K562 (cell line): ENCODE data around the gene CCNY. TPM values are rescaled to one million over a fixed set of nuclear protein-coding genes. Genes with fewer than 3 reads are reported as not detected.

ENCODE experiments used
- ATAC-seq: fragments of 200-7000 bp; cut with Tn5 transposase; 3 replicates; pipeline ENCODE4 v1.9.1; 2020; ENCODE audit warnings: moderate library complexity
- BruUV-seq: library from RNA; stranded (reverse); fragments of 400-500 nt; replicated peaks from 2 replicates; lab custom pipeline; 2021; lab: Mats Ljungman, UMichigan
- CTCF ChIA-PET: fragments of 300-600 bp; formaldehyde crosslinking; extraction: SDS; loops from one replicate; lab custom pipeline; 2021; ENCODE audit warnings: low intra/inter-chr PET ratio; lab: Yijun Ruan, JAX
- POLR2A ChIA-PET: fragments of 300-600, 350-650 bp; sonication (Branson Sonifier 250); formaldehyde crosslinking; extraction: SDS; loops from one replicate; lab custom pipeline; 2021; ENCODE audit warnings: antibody characterized with exemption, inconsistent platforms; lab: Yijun Ruan, JAX
- DNase-seq, 4 experiments: peaks; one replicate each; pipeline versions ENCODE4 v3.0.0 to v3.0.0-alpha.2; 2011 to 2018; ENCODE audit warnings: low spot score in 3 of 4, mixed read lengths in 3 of 4; ENCODE audit errors: extremely low read depth in 1 of 4
- FAIRE-seq: peaks from 2 replicates; lab custom pipeline; 2011; peaks lifted over from hg19 to GRCh38; lab: Jason Lieb, UNC
- H2AFZ ChIP-seq: 2 replicates; pipeline ENCODE4 v1.6.0; 2011; ENCODE audit warnings: low read depth, low read length, control low read depth, inconsistent platforms
- H3K27ac ChIP-seq: fragments of 200-600 bp; 3 replicates; pipeline ENCODE4 v1.8.0; 2011; ENCODE audit warnings: low read depth, mild to moderate bottlenecking, control low read depth, inconsistent platforms, low read length, moderate library complexity, mixed read lengths; ENCODE audit errors: extremely low read depth
- H3K27me3 ChIP-seq, 2 experiments: fragments of 300-600 bp in 1 of 2; 2 replicates in 1 of 2; 3 replicates in 1 of 2; pipeline versions ENCODE4 v1.6.0 to v1.8.0; 2011; ENCODE audit warnings: inconsistent platforms in 2 of 2, low read length in 2 of 2, mild to moderate bottlenecking in 1 of 2, mixed read lengths in 1 of 2, moderate library complexity in 1 of 2; ENCODE audit not compliant: control insufficient read depth in 2 of 2, insufficient read depth in 2 of 2
- H3K36me3 ChIP-seq: fragments of 300-600 bp; 3 replicates; pipeline ENCODE4 v1.8.0; 2011; ENCODE audit warnings: mild to moderate bottlenecking, low read length, inconsistent platforms; ENCODE audit not compliant: control insufficient read depth, insufficient read depth
- H3K4me1 ChIP-seq, 2 experiments: fragments of 200-600 bp in 1 of 2; replicated peaks in 1 of 2; 2 replicates in 1 of 2; 3 replicates in 1 of 2; pipeline versions ENCODE4 v1.5.1 to v1.8.0; 2011; ENCODE audit warnings: inconsistent platforms in 2 of 2, low read length in 2 of 2, mild to moderate bottlenecking in 1 of 2, mixed read lengths in 1 of 2, moderate library complexity in 1 of 2; ENCODE audit not compliant: control insufficient read depth in 2 of 2, insufficient read depth in 2 of 2
- H3K4me2 ChIP-seq: 2 replicates; pipeline ENCODE4 v1.6.1; 2011; ENCODE audit warnings: low read length, control low read depth, inconsistent platforms, mixed read lengths; ENCODE audit not compliant: insufficient read depth
- H3K4me3 ChIP-seq: fragments of 200-600 bp; sonication (generic), shearing (Covaris generic); 2 replicates; pipeline ENCODE4 v1.5.1; 2016; ENCODE audit warnings: control low read depth, inconsistent platforms
- H3K79me2 ChIP-seq: fragments of 200-600 bp; 3 replicates; pipeline ENCODE4 v1.8.0; 2011; ENCODE audit warnings: low read length, inconsistent platforms; ENCODE audit not compliant: control insufficient read depth, insufficient read depth
- H3K9ac ChIP-seq, 2 experiments: 2 replicates each; pipeline versions ENCODE4 v1.6.0 to v1.6.1; 2011; ENCODE audit warnings: low read depth in 2 of 2, low read length in 2 of 2, control low read depth in 1 of 2, inconsistent platforms in 1 of 2, mild to moderate bottlenecking in 1 of 2, mixed read lengths in 1 of 2; ENCODE audit not compliant: insufficient read depth in 1 of 2
- H3K9me1 ChIP-seq: one replicate; pipeline ENCODE4 v1.6.0; 2011; ENCODE audit warnings: inconsistent platforms, mild to moderate bottlenecking, low read length, moderate library complexity; ENCODE audit not compliant: control insufficient read depth, insufficient read depth
- H3K9me3 ChIP-seq: replicated peaks from 2 replicates; pipeline ENCODE4 v1.5.1; 2011; ENCODE audit warnings: low read depth, low read length, inconsistent platforms; ENCODE audit not compliant: control insufficient read depth, insufficient read depth
- H4K20me1 ChIP-seq: replicated peaks from 2 replicates; pipeline ENCODE4 v1.6.1; 2011; ENCODE audit warnings: low read length, inconsistent platforms, mixed read lengths; ENCODE audit not compliant: control insufficient read depth, insufficient read depth
- ETS2 ChIP-seq: IDR thresholded peaks from 2 replicates; pipeline ENCODE4 v1.6.1; 2016; ENCODE audit warnings: borderline replicate concordance, missing genetic modification characterization, mild to moderate bottlenecking, moderate library complexity, missing compliant biosample characterization; ENCODE audit not compliant: poor library complexity, severe bottlenecking
- MAFF ChIP-seq: IDR thresholded peaks from 2 replicates; pipeline ENCODE4 v1.6.1; 2012; ENCODE audit warnings: low read length, improper control_type of control experiment
- MYNN ChIP-seq, 2 experiments: sonication (generic); formaldehyde crosslinking in 1 of 2; IDR thresholded peaks; 2 replicates each; pipeline versions ENCODE4 v1.5.0 to v1.6.1; 2016 to 2020; ENCODE audit warnings: antibody characterized with exemption in 1 of 2, missing genetic modification reagents in 1 of 2
- PHB2 ChIP-seq: fragments of 450-650 bp; IDR thresholded peaks from 2 replicates; pipeline ENCODE4 v1.6.1; 2017; ENCODE audit warnings: low read depth
- PHF20 ChIP-seq: fragments of 450-650 bp; IDR thresholded peaks from 2 replicates; pipeline ENCODE4 v1.6.1; 2018; ENCODE audit not compliant: partially characterized antibody
- SLC30A9 ChIP-seq: fragments of 250-450 bp; sonication (Bioruptor Pico); IDR thresholded peaks from 2 replicates; pipeline ENCODE4 v1.8.0; 2022; ENCODE audit warnings: mild to moderate bottlenecking, moderate library complexity
- SMAD1 ChIP-seq: fragments of 150-350 bp; IDR thresholded peaks from 2 replicates; pipeline ENCODE4 v1.6.1; 2014; ENCODE audit warnings: low read length, low read depth; ENCODE audit not compliant: partially characterized antibody
- SMARCE1 ChIP-seq: fragments of 450-650 bp; IDR thresholded peaks from 2 replicates; pipeline ENCODE4 v1.7.1; 2016; ENCODE audit warnings: mild to moderate bottlenecking
- ZFP36 ChIP-seq: fragments of 150-350 bp; IDR thresholded peaks from 2 replicates; pipeline ENCODE4 v1.6.1; 2018; ENCODE audit warnings: low read length, low read depth; ENCODE audit not compliant: partially characterized antibody
- ZNF133 ChIP-seq: fragments of 250-450 bp; sonication (Bioruptor Pico); IDR thresholded peaks from 2 replicates; pipeline ENCODE4 v1.4.0; 2020; ENCODE audit warnings: mild to moderate bottlenecking
- ZNF436 ChIP-seq: fragments of 250-450, 450-650 bp; sonication (Bioruptor Pico); formaldehyde crosslinking; IDR thresholded peaks from 2 replicates; pipeline ENCODE4 v1.7.0; 2020; ENCODE audit warnings: mild to moderate bottlenecking
- ZNF518B ChIP-seq: fragments of 250-450 bp; sonication (Bioruptor Pico); IDR thresholded peaks from 2 replicates; pipeline ENCODE4 v1.5.0; 2021; ENCODE audit warnings: mild to moderate bottlenecking, moderate library complexity
- WGBS: fragments of 100-300 bp; shearing (Covaris generic); methylation state at CpG from one replicate; pipeline ENCODE4 v1.1.6; 2016; ENCODE audit warnings: low coverage, mixed read lengths; ENCODE audit not compliant: insufficient coverage; ENCODE audit errors: missing lambda C conversion rate; 5-methylcytosine and 5-hydroxymethylcytosine counted together
- in situ Hi-C: fragments of 300-500 bp; cut with MboI; formaldehyde crosslinking; loops from 4 replicates; pipeline ENCODE4 v1.15.0; 2018; ENCODE audit warnings: inconsistent platforms, mixed read lengths
- intact Hi-C: fragments of 100-400 bp; cut with micrococcal nuclease; formaldehyde crosslinking; loops from 2 replicates; pipeline ENCODE4 v1.14.2; 2022
- polyA plus RNA-seq, 8 experiments: library from polyadenylated mRNA; depleted of rRNA in 4 of 8; stranded (reverse) in 5 of 8; unstranded in 3 of 8; fragments of >200 nt; fragmentation: Nextera tagmentation in 2 of 8; fragmentation: Illumina TruSeq in 1 of 8; extraction: Ambion mirVana in 2 of 8; extraction: Trizol in 1 of 8; gene quantifications; 2 replicates each; pipeline versions ENCODE4 v1.2.1 to v1.2.3, GENCODE V29; 2011 to 2014; ENCODE audit warnings: inconsistent platforms in 1 of 8, missing spikeins in 1 of 8
- total RNA-seq, 7 experiments: library from RNA; depleted of rRNA in 6 of 7; stranded (reverse); fragments of >200 nt in 6 of 7; fragmentation: Illumina TruSeq in 2 of 7; extraction: Trizol in 2 of 7; gene quantifications; 2 replicates each; pipeline versions ENCODE4 v1.2.1 to v1.2.3, GENCODE V29; 2011 to 2021; ENCODE audit warnings: low replicate concordance in 1 of 7

The CCNY gene
- total and polyA plus RNA-seq, 9 of the 15 experiments (the other 6 are each of a cell fraction or from before 2014, with no cell fraction given), result 8.4 to 109 (median 38.6) TPM

GRCh38 chr10:35541720-35542119 lies 205.4 kb downstream of the CCNY start:
- ChIA-PET CTCF (no interaction called here), POLR2A (no interaction called here)
- in situ Hi-C loops, result no loop called here
- WGBS, result 100% methylated on average over 1 of the region's 1 CpG
- Histone ChIP-seq H3K9ac (no peak overlapping the region), H3K27me3 (no peaks in the 10 kb centered on the region), H3K36me3 (peaks cover 43% of the 10 kb centered on the region), H3K4me1 (peaks cover 0 to 6% of the 10 kb centered on the region in 2 experiments; a peak in 3 of 5 replicates), H3K4me2 (no peak overlapping the region), H3K9me1 (no peaks in the 10 kb centered on the region), H2AFZ (no peak overlapping the region), H3K4me3 (no peak overlapping the region), H3K27ac (no peak overlapping the region), H3K9me3 (no peaks in the 10 kb centered on the region; the same call in 1 of the 2 replicates), H3K79me2 (peaks cover 18% of the 10 kb centered on the region; the same call in 2 of the 3 replicates), H4K20me1 (no peaks in the 10 kb centered on the region)
- TF ChIP-seq SMARCE1, result no peak
- no peak for TF ChIP-seq ZNF436 (CRISPR knock-in tag)
- TF ChIP-seq PHB2, result no peak
- no peak for TF ChIP-seq MYNN (IDR thresholded peaks at IDR 0.05)
- no peak for TF ChIP-seq MYNN (CRISPR knock-in tag; IDR thresholded peaks at IDR 0.05)
- TF ChIP-seq SMAD1, result no peak
- TF ChIP-seq ETS2, result no peak
- TF ChIP-seq ZNF518B (CRISPR knock-in tag), result no peak
- TF ChIP-seq PHF20, result no peak
- TF ChIP-seq ZNF133 (CRISPR knock-in tag), result no peak
- TF ChIP-seq ZFP36, result no peak
- no peak for TF ChIP-seq MAFF
- TF ChIP-seq SLC30A9 (CRISPR knock-in tag), result no peak
- intact Hi-C loops, result loop anchor here (5.0 kb wide), 1 partner anchor 164 kb away; no protein-coding TSS in a partner anchor
- no peak for DNase-seq
- no peak for FAIRE-seq
- BruUV-seq, result no TSS peak
- ATAC-seq, result no peak
